ENCODE results near the gene ZNF547. TPM values are rescaled to one million over a fixed set of nuclear protein-coding genes. Genes with fewer than 3 reads are reported as not detected.
A peak's percentile ranks its signal among the peaks of the same experiment; 100 is the strongest.
"Not testable (repeated sequence)": the region's sequence is repeated elsewhere in the genome, so short reads cannot be mapped to it uniquely, and the experiment has no call there.

The ZNF547 gene
- total RNA-seq, 1 donor from 2014 or later = 9.5 TPM

GRCh38 chr19:57362419-57362818 lies 932 bp upstream of the ZNF547 start:
- Mint-ChIP-seq H3K36me3 (ENCODE audit: unreplicated experiment) (no peaks in the 10 kb centered on the region), H3K27me3 (ENCODE audit: unreplicated experiment) (peaks cover 2% of the 10 kb centered on the region), H3K4me1 (ENCODE audit: low read depth, unreplicated experiment) (peaks cover 7% of the 10 kb centered on the region), H3K9me3 (ENCODE audit: unreplicated experiment) (peaks cover 4% of the 10 kb centered on the region), H3K4me3 (ENCODE audit: unreplicated experiment) (peak overlapping the region; percentile 97), H3K27ac (ENCODE audit: unreplicated experiment) (peak overlapping the region; percentile 91)
- no peak for TF ChIP-seq CTCF (IDR thresholded peaks at IDR 0.05; ENCODE audit: partially characterized antibody, unreplicated experiment)
- no peak for DNase-seq

GRCh38 chr19:57363688-57364181 lies 384 bp downstream of the ZNF547 start:
- Mint-ChIP-seq H3K4me1 (ENCODE audit: low read depth, unreplicated experiment) (peaks cover 7% of the 10 kb centered on the region), H3K27me3 (ENCODE audit: unreplicated experiment) (peaks cover 2% of the 10 kb centered on the region), H3K27ac (ENCODE audit: unreplicated experiment) (peak overlapping the region; percentile 88), H3K36me3 (ENCODE audit: unreplicated experiment) (no peaks in the 10 kb centered on the region), H3K4me3 (ENCODE audit: unreplicated experiment) (peak overlapping the region; percentile 97), H3K9me3 (ENCODE audit: unreplicated experiment) (peaks cover 4% of the 10 kb centered on the region)
- TF ChIP-seq CTCF (IDR thresholded peaks at IDR 0.05; ENCODE audit: partially characterized antibody, unreplicated experiment) = no peak
- no peak for DNase-seq

GRCh38 chr19:57366776-57367175 lies 3.4 kb downstream of the ZNF547 start:
- Mint-ChIP-seq H3K4me3 (ENCODE audit: unreplicated experiment) (no peak overlapping the region), H3K4me1 (ENCODE audit: low read depth, unreplicated experiment) (peaks cover 7% of the 10 kb centered on the region), H3K27ac (ENCODE audit: unreplicated experiment) (no peak overlapping the region), H3K9me3 (ENCODE audit: unreplicated experiment) (peaks cover 10% of the 10 kb centered on the region), H3K36me3 (ENCODE audit: unreplicated experiment) (peaks cover 14% of the 10 kb centered on the region), H3K27me3 (ENCODE audit: unreplicated experiment) (peaks cover 6% of the 10 kb centered on the region)
- no peak for DNase-seq
- TF ChIP-seq CTCF (IDR thresholded peaks at IDR 0.05; ENCODE audit: partially characterized antibody, unreplicated experiment) = no peak

- H3K4me1 Mint-ChIP-seq (ENCODE audit: low read depth, unreplicated experiment) = no peaks in the 10 kb centered on the region
- TF ChIP-seq CTCF (IDR thresholded peaks at IDR 0.05; ENCODE audit: partially characterized antibody, unreplicated experiment) = no peak
- DNase-seq = no peak
- peaks cover 15% of the 10 kb centered on the region for H3K9me3 Mint-ChIP-seq (ENCODE audit: unreplicated experiment)
- H3K27me3 Mint-ChIP-seq (ENCODE audit: unreplicated experiment) = peaks cover 6% of the 10 kb centered on the region
- no peak overlapping the region for H3K4me3 Mint-ChIP-seq (ENCODE audit: unreplicated experiment)
- no peak overlapping the region for H3K27ac Mint-ChIP-seq (ENCODE audit: unreplicated experiment)
- H3K36me3 Mint-ChIP-seq (ENCODE audit: unreplicated experiment) = peaks cover 81% of the 10 kb centered on the region
Observed at GRCh38 chr19:57374179-57374578, 10.8 kb downstream of the ZNF547 start.

GRCh38 chr19:57374647-57375046 lies 11.3 kb downstream of the ZNF547 start:
- H3K4me3 Mint-ChIP-seq (ENCODE audit: unreplicated experiment); H3K4me1 Mint-ChIP-seq (ENCODE audit: low read depth, unreplicated experiment); H3K27me3 Mint-ChIP-seq (ENCODE audit: unreplicated experiment); H3K27ac Mint-ChIP-seq (ENCODE audit: unreplicated experiment); DNase-seq: not testable (repeated sequence)
- Mint-ChIP-seq H3K36me3 (ENCODE audit: unreplicated experiment) (peaks cover 82% of the 10 kb centered on the region), H3K9me3 (ENCODE audit: unreplicated experiment) (peaks cover 14% of the 10 kb centered on the region)

All from glutamatergic neuron (in vitro differentiated cells).